HepG2 (cell line): Measurements from ENCODE around the gene OPRL1. TPM values are rescaled to one million over a fixed set of nuclear protein-coding genes. Genes with fewer than 3 reads are reported as not detected.
A peak's percentile ranks its signal among the peaks of the same experiment; 100 is the strongest.

Experiments
- ADNP ChIP-seq: sonication (generic); formaldehyde crosslinking; IDR thresholded peaks from 2 replicates; pipeline ENCODE4 v1.4.0; 2020; ENCODE audit warnings: missing genetic modification reagents
- BRCA1 ChIP-seq: sonication (generic); formaldehyde crosslinking; IDR thresholded peaks from 2 replicates; pipeline ENCODE4 v1.4.0; 2020; ENCODE audit warnings: missing genetic modification reagents
- CBFB ChIP-seq: sonication (generic); formaldehyde crosslinking; IDR thresholded peaks from 2 replicates; pipeline ENCODE4 v1.4.0; 2020; ENCODE audit warnings: missing genetic modification reagents
- ETV5 ChIP-seq: IDR thresholded peaks from 2 replicates; pipeline ENCODE4 v1.6.1; 2018; ENCODE audit warnings: missing biosample characterization, missing genetic modification reagents, inconsistent platforms, borderline replicate concordance
- FOXJ3 ChIP-seq: sonication (generic); formaldehyde crosslinking; IDR thresholded peaks from 2 replicates; pipeline ENCODE4 v1.4.0; 2020; ENCODE audit warnings: missing genetic modification reagents, mild to moderate bottlenecking, borderline replicate concordance
- FOXO1 ChIP-seq: sonication (generic); formaldehyde crosslinking; IDR thresholded peaks from 2 replicates; pipeline ENCODE4 v1.4.0; 2020; ENCODE audit warnings: missing genetic modification reagents
- HINFP ChIP-seq: sonication (generic); formaldehyde crosslinking; IDR thresholded peaks from 2 replicates; pipeline ENCODE4 v1.4.0; 2020; ENCODE audit warnings: low read depth, mild to moderate bottlenecking, missing genetic modification reagents
- JDP2 ChIP-seq: sonication (generic); formaldehyde crosslinking; IDR thresholded peaks from 2 replicates; pipeline ENCODE4 v1.8.1; 2022; ENCODE audit warnings: missing genetic modification reagents, borderline replicate concordance
- MEF2D ChIP-seq: sonication (generic); formaldehyde crosslinking; IDR thresholded peaks from 2 replicates; pipeline ENCODE4 v1.5.1; 2020; ENCODE audit warnings: mild to moderate bottlenecking, missing genetic modification reagents
- NR3C1 ChIP-seq: sonication (generic); formaldehyde crosslinking; IDR thresholded peaks from 2 replicates; pipeline ENCODE4 v1.4.0; 2020; ENCODE audit warnings: missing genetic modification reagents
- REL ChIP-seq: sonication (generic); formaldehyde crosslinking; conservative IDR thresholded peaks from 2 replicates; pipeline ENCODE4 v1.8.0; 2022; ENCODE audit warnings: mild to moderate bottlenecking, missing genetic modification reagents, moderate library complexity
- SALL2 ChIP-seq: sonication (generic); formaldehyde crosslinking; IDR thresholded peaks from 2 replicates; pipeline ENCODE4 v1.8.1; 2023; ENCODE audit warnings: mild to moderate bottlenecking, missing genetic modification reagents, inconsistent platforms
- SAP130 ChIP-seq: IDR thresholded peaks from 2 replicates; pipeline ENCODE4 v1.6.1; 2016; ENCODE audit warnings: low read depth
- SNAI1 ChIP-seq: sonication (generic); formaldehyde crosslinking; IDR thresholded peaks from 2 replicates; pipeline ENCODE4 v1.5.0; 2020; ENCODE audit warnings: mild to moderate bottlenecking, missing genetic modification reagents, borderline replicate concordance
- ZBTB2 ChIP-seq: sonication (generic); formaldehyde crosslinking; IDR thresholded peaks from 2 replicates; pipeline ENCODE4 v1.8.0; 2022; ENCODE audit warnings: low read depth, missing genetic modification reagents
- ZNF550 ChIP-seq: sonication (generic); formaldehyde crosslinking; IDR thresholded peaks from 2 replicates; pipeline ENCODE4 v1.4.0; 2020; ENCODE audit warnings: mild to moderate bottlenecking, missing genetic modification reagents, borderline replicate concordance
- ZNF605 ChIP-seq: sonication (generic); formaldehyde crosslinking; IDR thresholded peaks from 2 replicates; pipeline ENCODE4 v1.8.0; 2022; ENCODE audit warnings: mild to moderate bottlenecking, missing genetic modification reagents
- ZSCAN22 ChIP-seq: sonication (generic); formaldehyde crosslinking; IDR thresholded peaks from 2 replicates; pipeline ENCODE4 v1.4.0; 2020; ENCODE audit warnings: mild to moderate bottlenecking, missing genetic modification reagents
- polyA plus RNA-seq, 8 experiments: library from polyadenylated mRNA; depleted of rRNA in 3 of 8; stranded (reverse) in 7 of 8; unstranded in 1 of 8; fragments of >200 nt; fragmentation: Illumina TruSeq in 4 of 8; extraction: Trizol in 4 of 8; gene quantifications; 2 replicates each; pipeline versions ENCODE4 v1.2.1 to v1.2.3, GENCODE V29; 2011 to 2016; ENCODE audit warnings: low read depth in 4 of 8, missing spikeins in 1 of 8, mixed read lengths in 1 of 8; ENCODE audit not compliant: insufficient read depth in 1 of 8
- total RNA-seq, 5 experiments: library from RNA; depleted of rRNA; stranded (reverse); fragments of >200 nt; fragmentation: Illumina TruSeq; extraction: Trizol; gene quantifications; 2 replicates each; pipeline ENCODE4 v1.2.3, GENCODE V29; 2016; ENCODE audit warnings: low read depth in 1 of 5
- TF ChIP-seq, protein P1 (sequence below): sonication (generic); formaldehyde crosslinking; IDR thresholded peaks from 2 replicates; pipeline ENCODE4 v1.9.0; 2022; ENCODE audit warnings: missing genetic modification reagents, mild to moderate bottlenecking, borderline replicate concordance
- TF ChIP-seq, protein P2 (sequence below): sonication (generic); formaldehyde crosslinking; IDR thresholded peaks from 2 replicates; pipeline ENCODE4 v1.5.1; 2020; ENCODE audit warnings: missing genetic modification reagents, mild to moderate bottlenecking, borderline replicate concordance
- TF ChIP-seq, protein P3 (sequence below): IDR thresholded peaks from 2 replicates; pipeline ENCODE4 v1.6.1; 2016; ENCODE audit warnings: missing compliant biosample characterization, missing genetic modification reagents, borderline replicate concordance

The OPRL1 gene
- total and polyA plus RNA-seq, 2 of the 13 experiments (the other 11 are each of a cell fraction or from before 2014, with no cell fraction given): 0.35 to 0.71 TPM

GRCh38 chr20:64052987-64053840, 26.7 kb upstream of the OPRL1 start (continued):
- TF ChIP-seq, protein P1, sequence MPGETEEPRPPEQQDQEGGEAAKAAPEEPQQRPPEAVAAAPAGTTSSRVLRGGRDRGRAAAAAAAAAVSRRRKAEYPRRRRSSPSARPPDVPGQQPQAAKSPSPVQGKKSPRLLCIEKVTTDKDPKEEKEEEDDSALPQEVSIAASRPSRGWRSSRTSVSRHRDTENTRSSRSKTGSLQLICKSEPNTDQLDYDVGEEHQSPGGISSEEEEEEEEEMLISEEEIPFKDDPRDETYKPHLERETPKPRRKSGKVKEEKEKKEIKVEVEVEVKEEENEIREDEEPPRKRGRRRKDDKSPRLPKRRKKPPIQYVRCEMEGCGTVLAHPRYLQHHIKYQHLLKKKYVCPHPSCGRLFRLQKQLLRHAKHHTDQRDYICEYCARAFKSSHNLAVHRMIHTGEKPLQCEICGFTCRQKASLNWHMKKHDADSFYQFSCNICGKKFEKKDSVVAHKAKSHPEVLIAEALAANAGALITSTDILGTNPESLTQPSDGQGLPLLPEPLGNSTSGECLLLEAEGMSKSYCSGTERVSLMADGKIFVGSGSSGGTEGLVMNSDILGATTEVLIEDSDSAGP (CRISPR knock-in tag): peak; percentile 41; the same call in 1 of the 2 replicates
- TF ChIP-seq NR3C1 (CRISPR knock-in tag) (no peak), ADNP (CRISPR knock-in tag) (no peak), FOXO1 (CRISPR knock-in tag) (no peak; the same call in 1 of the 2 replicates), MEF2D (CRISPR knock-in tag) (0 out of 2 replicates have a peak, but pooled peaks have one; percentile 87), FOXJ3 (CRISPR knock-in tag) (no peak), ZBTB2 (0 out of 2 replicates have a peak, but pooled peaks have one; percentile 59), SAP130 (CRISPR knock-in tag) (peak; percentile 96), JDP2 (no peak; the same call in 1 of the 2 replicates), ZNF550 (CRISPR knock-in tag) (peak; percentile 52; the same call in 1 of the 2 replicates), ZNF605 (CRISPR knock-in tag) (peak; percentile 33; the same call in 1 of the 2 replicates), HINFP (CRISPR knock-in tag) (peak; percentile 97), REL (CRISPR knock-in tag) (0 out of 2 replicates have a peak, but pooled peaks have one; percentile 46), SNAI1 (no peak), CBFB (no peak; the same call in 1 of the 2 replicates), ETV5 (peak; percentile 76; the same call in 1 of the 2 replicates), ZSCAN22 (CRISPR knock-in tag) (0 out of 2 replicates have a peak, but pooled peaks have one; percentile 60), SALL2 (CRISPR knock-in tag) (no peak), BRCA1 (no peak)
- TF ChIP-seq, protein P2, sequence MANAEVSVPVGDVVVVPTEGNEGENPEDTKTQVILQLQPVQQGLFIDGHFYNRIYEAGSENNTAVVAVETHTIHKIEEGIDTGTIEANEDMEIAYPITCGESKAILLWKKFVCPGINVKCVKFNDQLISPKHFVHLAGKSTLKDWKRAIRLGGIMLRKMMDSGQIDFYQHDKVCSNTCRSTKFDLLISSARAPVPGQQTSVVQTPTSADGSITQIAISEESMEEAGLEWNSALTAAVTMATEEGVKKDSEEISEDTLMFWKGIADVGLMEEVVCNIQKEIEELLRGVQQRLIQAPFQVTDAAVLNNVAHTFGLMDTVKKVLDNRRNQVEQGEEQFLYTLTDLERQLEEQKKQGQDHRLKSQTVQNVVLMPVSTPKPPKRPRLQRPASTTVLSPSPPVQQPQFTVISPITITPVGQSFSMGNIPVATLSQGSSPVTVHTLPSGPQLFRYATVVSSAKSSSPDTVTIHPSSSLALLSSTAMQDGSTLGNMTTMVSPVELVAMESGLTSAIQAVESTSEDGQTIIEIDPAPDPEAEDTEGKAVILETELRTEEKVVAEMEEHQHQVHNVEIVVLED (CRISPR knock-in tag): no peak
- TF ChIP-seq, protein P3, sequence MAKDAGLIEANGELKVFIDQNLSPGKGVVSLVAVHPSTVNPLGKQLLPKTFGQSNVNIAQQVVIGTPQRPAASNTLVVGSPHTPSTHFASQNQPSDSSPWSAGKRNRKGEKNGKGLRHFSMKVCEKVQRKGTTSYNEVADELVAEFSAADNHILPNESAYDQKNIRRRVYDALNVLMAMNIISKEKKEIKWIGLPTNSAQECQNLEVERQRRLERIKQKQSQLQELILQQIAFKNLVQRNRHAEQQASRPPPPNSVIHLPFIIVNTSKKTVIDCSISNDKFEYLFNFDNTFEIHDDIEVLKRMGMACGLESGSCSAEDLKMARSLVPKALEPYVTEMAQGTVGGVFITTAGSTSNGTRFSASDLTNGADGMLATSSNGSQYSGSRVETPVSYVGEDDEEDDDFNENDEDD (CRISPR knock-in tag): peak; percentile 84; the same call in 1 of the 2 replicates
